DND-41 (cell line): ENCODE results near the gene XCR1.

Experiments used
- EZH2 ChIP-seq: IDR thresholded peaks from 3 replicates; pipeline ENCODE4 v1.6.1; 2012; ENCODE audit warnings: borderline replicate concordance, low read depth, mild to moderate bottlenecking, moderate library complexity, low read length, inconsistent platforms; ENCODE audit not compliant: severe bottlenecking
- TF ChIP-seq, protein P1 (sequence below): IDR thresholded peaks from 2 replicates; pipeline ENCODE4 v1.5.1; 2012; ENCODE audit warnings: borderline replicate concordance, low read length, moderate library complexity, mild to moderate bottlenecking; ENCODE audit not compliant: poor library complexity, severe bottlenecking; ENCODE audit errors: extremely low read depth

DNA sequence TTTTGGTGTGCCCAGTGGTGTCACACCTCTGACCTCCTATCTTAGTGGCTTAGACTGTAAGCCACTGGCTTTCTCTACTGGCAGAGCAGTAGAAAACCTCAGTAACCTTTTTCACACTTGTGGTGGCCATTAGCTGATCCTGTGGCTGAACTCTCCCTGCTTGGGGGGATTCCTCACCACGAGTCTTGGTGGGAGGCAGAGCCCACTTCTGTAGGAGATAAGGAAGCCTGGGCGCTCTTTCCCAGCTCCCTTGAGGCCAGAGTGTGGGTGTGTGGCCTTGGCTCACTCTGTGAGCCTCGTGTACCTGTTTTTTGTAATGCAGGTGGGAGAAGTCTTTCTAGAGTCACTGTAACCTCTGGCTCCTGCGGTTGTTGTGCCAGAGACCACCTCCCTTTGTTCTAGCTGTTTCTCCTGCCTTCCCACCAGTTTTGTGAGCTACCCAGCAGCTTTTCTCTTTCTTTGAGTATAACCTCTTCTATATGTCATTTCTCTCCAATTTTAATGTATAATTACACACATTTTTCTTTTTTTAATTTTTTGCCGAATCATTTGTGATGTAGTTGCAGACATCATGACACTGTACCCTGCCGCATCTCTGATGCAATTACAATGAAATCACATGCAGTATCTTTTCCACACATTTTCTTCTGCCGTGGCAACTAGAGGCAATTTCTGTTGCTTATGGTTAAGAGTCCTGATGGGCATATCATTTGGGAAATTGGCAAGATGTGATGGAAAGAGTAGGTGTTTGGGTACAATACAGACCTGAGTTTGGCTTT is 13.8 kb downstream of the XCR1 start:
- TF ChIP-seq, protein P1, sequence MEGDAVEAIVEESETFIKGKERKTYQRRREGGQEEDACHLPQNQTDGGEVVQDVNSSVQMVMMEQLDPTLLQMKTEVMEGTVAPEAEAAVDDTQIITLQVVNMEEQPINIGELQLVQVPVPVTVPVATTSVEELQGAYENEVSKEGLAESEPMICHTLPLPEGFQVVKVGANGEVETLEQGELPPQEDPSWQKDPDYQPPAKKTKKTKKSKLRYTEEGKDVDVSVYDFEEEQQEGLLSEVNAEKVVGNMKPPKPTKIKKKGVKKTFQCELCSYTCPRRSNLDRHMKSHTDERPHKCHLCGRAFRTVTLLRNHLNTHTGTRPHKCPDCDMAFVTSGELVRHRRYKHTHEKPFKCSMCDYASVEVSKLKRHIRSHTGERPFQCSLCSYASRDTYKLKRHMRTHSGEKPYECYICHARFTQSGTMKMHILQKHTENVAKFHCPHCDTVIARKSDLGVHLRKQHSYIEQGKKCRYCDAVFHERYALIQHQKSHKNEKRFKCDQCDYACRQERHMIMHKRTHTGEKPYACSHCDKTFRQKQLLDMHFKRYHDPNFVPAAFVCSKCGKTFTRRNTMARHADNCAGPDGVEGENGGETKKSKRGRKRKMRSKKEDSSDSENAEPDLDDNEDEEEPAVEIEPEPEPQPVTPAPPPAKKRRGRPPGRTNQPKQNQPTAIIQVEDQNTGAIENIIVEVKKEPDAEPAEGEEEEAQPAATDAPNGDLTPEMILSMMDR, result no peak
- TF ChIP-seq EZH2, result no peak
